CD4-positive, alpha-beta T cell (primary cell): ENCODE data around the gene TDRD9. TPM values are rescaled to one million over a fixed set of nuclear protein-coding genes. Genes with fewer than 3 reads are reported as not detected.

Experiments used
- ATAC-seq: fragments of 200-7000 bp; cut with Tn5 transposase; one replicate; pipeline ENCODE4 v1.10.0; 2022; ENCODE audit warnings: mild to moderate bottlenecking; ENCODE audit not compliant: poor library complexity
- CTCF ChIA-PET: fragments of 350-600 bp; sonication (Branson Sonifier 250); formaldehyde crosslinking; loops from one replicate; lab custom pipeline; 2021; ENCODE audit warnings: antibody characterized with exemption, inconsistent platforms; lab: Charles Lee
- POLR2A ChIA-PET: fragments of 350-600 bp; sonication (Branson Sonifier 250); formaldehyde crosslinking; loops from one replicate; lab custom pipeline; 2021; ENCODE audit warnings: antibody characterized with exemption, inconsistent platforms; lab: Charles Lee
- DNase-seq, 14 experiments: peaks; one replicate each; pipeline ENCODE4 v3.0.0-alpha.2; 2013 to 2020; ENCODE audit warnings: mixed read lengths in 2 of 14
- H3K27ac ChIP-seq, 2 donors: one replicate each; pipeline versions ENCODE4 v1.5.1 to v1.7.0; 2013; ENCODE audit warnings: low read length in 2 of 2, low read depth in 1 of 2, mild to moderate bottlenecking in 1 of 2
- H3K27me3 ChIP-seq, 2 experiments: 1 replicate in 1 of 2; 2 replicates in 1 of 2; pipeline versions ENCODE4 v1.6.1 to v1.7.0; 2013; ENCODE audit warnings: low read length in 2 of 2, control low read depth in 1 of 2, mild to moderate bottlenecking in 1 of 2, moderate library complexity in 1 of 2; ENCODE audit not compliant: insufficient read depth in 2 of 2, control insufficient read depth in 1 of 2
- H3K36me3 ChIP-seq: one replicate; pipeline ENCODE4 v1.6.1; 2013; ENCODE audit warnings: low read length, control low read depth; ENCODE audit not compliant: insufficient read depth
- H3K4me1 ChIP-seq: one replicate; pipeline ENCODE4 v1.6.1; 2013; ENCODE audit warnings: low read length, control low read depth; ENCODE audit not compliant: insufficient read depth
- H3K4me3 ChIP-seq: one replicate; pipeline ENCODE4 v1.5.1; 2013; ENCODE audit warnings: mild to moderate bottlenecking, low read length, moderate library complexity
- H3K9me3 ChIP-seq, 2 experiments: 1 replicate in 1 of 2; 2 replicates in 1 of 2; pipeline versions ENCODE4 v1.6.1 to v1.7.0; 2013; ENCODE audit warnings: low read length in 2 of 2, mild to moderate bottlenecking in 2 of 2, control low read depth in 1 of 2, moderate library complexity in 1 of 2; ENCODE audit not compliant: control insufficient read depth in 1 of 2, insufficient read depth in 1 of 2
- H3K27ac Mint-ChIP-seq: one replicate; pipeline ENCODE4 v1.8.0; 2020; ENCODE audit warnings: mixed read lengths
- H3K27me3 Mint-ChIP-seq: one replicate; pipeline ENCODE4 v1.8.0; 2021; ENCODE audit warnings: mixed read lengths
- H3K36me3 Mint-ChIP-seq: one replicate; pipeline ENCODE4 v1.8.0; 2021; ENCODE audit warnings: low read depth, mixed read lengths
- H3K4me1 Mint-ChIP-seq: one replicate; pipeline ENCODE4 v1.8.0; 2021; ENCODE audit warnings: low read depth, mixed read lengths
- H3K4me3 Mint-ChIP-seq: one replicate; pipeline ENCODE4 v1.8.0; 2020; ENCODE audit warnings: mild to moderate bottlenecking, mixed read lengths
- H3K9me3 Mint-ChIP-seq: one replicate; pipeline ENCODE4 v1.8.0; 2020; ENCODE audit warnings: mixed read lengths
- intact Hi-C, 2 experiments: fragments of 100-400 bp; cut with DNase I in 1 of 2; cut with micrococcal nuclease in 1 of 2; formaldehyde crosslinking; loops; one replicate each; pipeline versions ENCODE4 v1.15.1 to v1.9.0; 2023 to 2025; cut with DNase I, micrococcal nuclease
- total RNA-seq, 174 experiments: library from RNA in 2 of 174; stranded (reverse) in 2 of 174; gene quantifications; one replicate each; pipeline ENCODE4 v1.2.3 and lab custom pipeline; 2021 to 2026
- TF ChIP-seq, protein P1 (sequence below): fragments of 200-600 bp; IDR thresholded peaks from one replicate; pipeline ENCODE4 v1.8.0; 2022; ENCODE audit warnings: antibody characterized with exemption, mild to moderate bottlenecking

The TDRD9 gene
- total RNA-seq, 2 experiments from 2014 or later: 0.17 to 0.27 TPM

- ATAC-seq (no peak), DNase-seq (no peak)
- Histone ChIP-seq H3K4me3 (no peak overlapping the region), H3K9me3 (no peaks in the 10 kb centered on the region), H3K27me3 (no peaks in the 10 kb centered on the region), H3K27ac (no peak overlapping the region), H3K4me1 (no peaks in the 10 kb centered on the region), H3K36me3 (no peaks in the 10 kb centered on the region)
- Mint-ChIP-seq H3K4me3 (no peak overlapping the region), H3K4me1 (no peaks in the 10 kb centered on the region), H3K36me3 (no peaks in the 10 kb centered on the region), H3K27me3 (no peaks in the 10 kb centered on the region), H3K9me3 (no peaks in the 10 kb centered on the region), H3K27ac (no peak overlapping the region)
- TF ChIP-seq, protein P1, sequence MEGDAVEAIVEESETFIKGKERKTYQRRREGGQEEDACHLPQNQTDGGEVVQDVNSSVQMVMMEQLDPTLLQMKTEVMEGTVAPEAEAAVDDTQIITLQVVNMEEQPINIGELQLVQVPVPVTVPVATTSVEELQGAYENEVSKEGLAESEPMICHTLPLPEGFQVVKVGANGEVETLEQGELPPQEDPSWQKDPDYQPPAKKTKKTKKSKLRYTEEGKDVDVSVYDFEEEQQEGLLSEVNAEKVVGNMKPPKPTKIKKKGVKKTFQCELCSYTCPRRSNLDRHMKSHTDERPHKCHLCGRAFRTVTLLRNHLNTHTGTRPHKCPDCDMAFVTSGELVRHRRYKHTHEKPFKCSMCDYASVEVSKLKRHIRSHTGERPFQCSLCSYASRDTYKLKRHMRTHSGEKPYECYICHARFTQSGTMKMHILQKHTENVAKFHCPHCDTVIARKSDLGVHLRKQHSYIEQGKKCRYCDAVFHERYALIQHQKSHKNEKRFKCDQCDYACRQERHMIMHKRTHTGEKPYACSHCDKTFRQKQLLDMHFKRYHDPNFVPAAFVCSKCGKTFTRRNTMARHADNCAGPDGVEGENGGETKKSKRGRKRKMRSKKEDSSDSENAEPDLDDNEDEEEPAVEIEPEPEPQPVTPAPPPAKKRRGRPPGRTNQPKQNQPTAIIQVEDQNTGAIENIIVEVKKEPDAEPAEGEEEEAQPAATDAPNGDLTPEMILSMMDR: no peak
- POLR2A ChIA-PET: no interaction called here
- intact Hi-C loops: no loop called here
- CTCF ChIA-PET: no interaction called here
Observed at GRCh38 chr14:103889313-103890051, 38.8 kb upstream of the TDRD9 start.

- Histone ChIP-seq H3K27ac (no peak overlapping the region), H3K4me1 (no peaks in the 10 kb centered on the region), H3K4me3 (no peak overlapping the region), H3K9me3 (no peaks in the 10 kb centered on the region), H3K36me3 (no peaks in the 10 kb centered on the region), H3K27me3 (no peaks in the 10 kb centered on the region)
- TF ChIP-seq, protein P1: no peak
- POLR2A ChIA-PET: no interaction called here
- Mint-ChIP-seq H3K27me3 (no peaks in the 10 kb centered on the region), H3K27ac (no peak overlapping the region), H3K4me3 (no peak overlapping the region), H3K4me1 (no peaks in the 10 kb centered on the region), H3K36me3 (no peaks in the 10 kb centered on the region), H3K9me3 (no peaks in the 10 kb centered on the region)
- no peak for ATAC-seq
- CTCF ChIA-PET: no interaction called here
- intact Hi-C loops: no loop called here
- no peak for DNase-seq
Observed at GRCh38 chr14:103890052-103890371, 38.2 kb upstream of the TDRD9 start.

GRCh38 chr14:103890821-103891666 lies 37.2 kb upstream of the TDRD9 start:
- intact Hi-C loops: no loop called here
- no peaks in the 10 kb centered on the region for H3K27me3 Mint-ChIP-seq
- no peak overlapping the region for H3K4me3 Mint-ChIP-seq
- H3K4me3 ChIP-seq: no peak overlapping the region
- H3K9me3 ChIP-seq: no peaks in the 10 kb centered on the region
- H3K27ac Mint-ChIP-seq: no peak overlapping the region
- ChIA-PET CTCF (no interaction called here), POLR2A (no interaction called here)
- no peak overlapping the region for H3K27ac ChIP-seq
- ATAC-seq (no peak), DNase-seq (no peak)
- no peaks in the 10 kb centered on the region for H3K36me3 Mint-ChIP-seq
- H3K36me3 ChIP-seq: no peaks in the 10 kb centered on the region
- no peaks in the 10 kb centered on the region for H3K27me3 ChIP-seq
- TF ChIP-seq, protein P1: no peak
- no peaks in the 10 kb centered on the region for H3K4me1 Mint-ChIP-seq
- no peaks in the 10 kb centered on the region for H3K4me1 ChIP-seq
- no peaks in the 10 kb centered on the region for H3K9me3 Mint-ChIP-seq
